PC-3 (cell line): ENCODE measurements around the gene INO80E.

Experiments
- EZH2 ChIP-seq: fragments of 300-600 bp; sonication (generic); IDR thresholded peaks from one replicate; pipeline ENCODE4 v1.6.1; 2017; ENCODE audit warnings: antibody characterized with exemption, mild to moderate bottlenecking, low read length; ENCODE audit not compliant: unreplicated experiment
- EZH2phosphoT487 ChIP-seq: fragments of 300-600 bp; sonication (generic); IDR thresholded peaks from 2 replicates; pipeline ENCODE4 v1.6.1; 2018; ENCODE audit warnings: mild to moderate bottlenecking, antibody characterized with exemption, low read length, borderline replicate concordance
- TF ChIP-seq, protein P1 (sequence below): fragments of 300-600 bp; sonication (generic); conservative IDR thresholded peaks from 2 replicates; pipeline ENCODE4 v1.5.1; 2017; ENCODE audit warnings: antibody characterized with exemption, low read depth, mild to moderate bottlenecking, low read length

DNA sequence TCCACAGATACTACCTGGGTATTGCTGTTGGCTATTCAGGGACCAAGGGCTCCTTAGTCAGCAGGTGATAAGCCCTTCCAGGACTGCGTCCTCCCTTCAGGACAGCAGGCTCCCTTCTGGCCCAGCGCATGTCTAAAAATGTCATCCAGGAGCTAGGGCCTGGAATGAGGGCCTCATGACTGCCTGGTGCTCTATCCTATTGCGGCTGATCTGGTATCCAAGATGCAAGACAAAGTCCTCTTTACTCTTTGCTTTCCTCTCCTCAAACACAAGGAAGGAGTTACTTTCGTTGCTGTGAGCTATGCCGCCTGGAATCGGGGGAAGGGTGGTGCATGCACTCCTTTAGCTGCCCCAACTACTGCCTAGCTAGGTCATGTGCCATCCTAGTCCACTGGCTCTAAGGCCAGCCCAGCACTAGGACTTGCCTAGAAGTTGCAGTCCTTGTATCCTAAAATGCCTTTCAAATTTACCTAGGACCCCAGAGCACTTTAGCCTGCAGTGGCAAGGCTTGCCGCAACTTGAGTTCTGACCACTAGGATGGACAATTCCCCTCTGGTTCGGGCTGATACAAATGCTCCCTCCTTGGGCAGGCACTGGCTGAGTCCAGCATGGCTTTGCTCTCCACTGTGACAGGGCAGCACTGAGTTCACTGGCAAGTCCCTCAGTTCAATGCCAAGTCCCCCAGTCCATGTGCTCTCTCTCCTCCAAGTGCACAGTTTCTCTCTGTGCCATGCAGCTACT lies 44.2 kb upstream of the INO80E start:
- TF ChIP-seq, protein P1, sequence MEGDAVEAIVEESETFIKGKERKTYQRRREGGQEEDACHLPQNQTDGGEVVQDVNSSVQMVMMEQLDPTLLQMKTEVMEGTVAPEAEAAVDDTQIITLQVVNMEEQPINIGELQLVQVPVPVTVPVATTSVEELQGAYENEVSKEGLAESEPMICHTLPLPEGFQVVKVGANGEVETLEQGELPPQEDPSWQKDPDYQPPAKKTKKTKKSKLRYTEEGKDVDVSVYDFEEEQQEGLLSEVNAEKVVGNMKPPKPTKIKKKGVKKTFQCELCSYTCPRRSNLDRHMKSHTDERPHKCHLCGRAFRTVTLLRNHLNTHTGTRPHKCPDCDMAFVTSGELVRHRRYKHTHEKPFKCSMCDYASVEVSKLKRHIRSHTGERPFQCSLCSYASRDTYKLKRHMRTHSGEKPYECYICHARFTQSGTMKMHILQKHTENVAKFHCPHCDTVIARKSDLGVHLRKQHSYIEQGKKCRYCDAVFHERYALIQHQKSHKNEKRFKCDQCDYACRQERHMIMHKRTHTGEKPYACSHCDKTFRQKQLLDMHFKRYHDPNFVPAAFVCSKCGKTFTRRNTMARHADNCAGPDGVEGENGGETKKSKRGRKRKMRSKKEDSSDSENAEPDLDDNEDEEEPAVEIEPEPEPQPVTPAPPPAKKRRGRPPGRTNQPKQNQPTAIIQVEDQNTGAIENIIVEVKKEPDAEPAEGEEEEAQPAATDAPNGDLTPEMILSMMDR, result no peak
- TF ChIP-seq EZH2 (no peak), EZH2phosphoT487 (no peak)
